Measurements from ENCODE around the gene PKHD1.

PKHD1 gene

DNA sequence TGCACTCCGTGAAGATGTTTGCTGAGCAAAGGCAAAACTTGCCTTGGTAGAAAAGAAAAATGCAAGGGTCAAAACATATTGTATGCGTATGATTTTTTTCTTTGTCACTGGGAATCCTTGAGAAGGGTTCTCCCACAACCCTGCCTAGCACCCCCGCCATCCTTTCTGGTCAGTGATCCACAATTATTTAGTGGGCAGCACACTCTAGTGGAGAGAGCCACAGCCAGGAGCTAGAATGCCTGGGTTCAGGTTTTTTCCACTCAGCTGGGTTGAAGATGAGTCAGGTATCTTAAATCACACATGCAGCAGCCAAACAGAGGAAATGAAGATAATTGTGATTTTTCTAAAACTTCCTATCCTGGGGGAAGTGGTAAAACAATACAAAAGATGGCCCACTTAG, 243.1 kb downstream of the PKHD1 start:
- DNase-seq = no peak

DNA sequence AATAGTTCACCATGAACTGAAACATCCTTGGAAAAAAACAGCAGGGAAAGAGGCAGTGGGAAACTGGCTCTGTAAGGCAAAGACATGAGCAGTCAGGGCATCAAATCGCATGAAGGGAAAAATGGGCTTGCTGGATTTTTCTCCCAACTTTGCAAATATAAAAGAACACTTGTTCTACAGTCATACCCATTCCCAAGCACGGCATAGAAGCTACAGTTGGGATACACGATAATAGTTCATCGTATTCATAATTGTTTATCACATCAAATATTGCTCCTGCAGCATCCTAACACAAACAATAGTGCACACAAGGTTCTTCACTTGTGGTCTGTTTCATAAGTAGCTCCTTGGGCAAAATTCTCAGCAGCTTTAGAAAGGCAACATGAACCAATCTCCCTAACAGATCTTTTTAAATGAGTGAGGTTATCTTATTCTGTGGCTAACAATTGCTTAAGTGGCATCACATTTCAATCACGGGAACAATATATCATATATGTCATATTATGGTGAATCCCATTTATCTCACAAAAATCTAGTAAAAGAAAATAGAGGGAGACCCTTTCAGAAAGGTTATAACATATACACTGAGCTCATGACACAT, 243.9 kb downstream of the PKHD1 start:
- DNase-seq = no peak

DNA sequence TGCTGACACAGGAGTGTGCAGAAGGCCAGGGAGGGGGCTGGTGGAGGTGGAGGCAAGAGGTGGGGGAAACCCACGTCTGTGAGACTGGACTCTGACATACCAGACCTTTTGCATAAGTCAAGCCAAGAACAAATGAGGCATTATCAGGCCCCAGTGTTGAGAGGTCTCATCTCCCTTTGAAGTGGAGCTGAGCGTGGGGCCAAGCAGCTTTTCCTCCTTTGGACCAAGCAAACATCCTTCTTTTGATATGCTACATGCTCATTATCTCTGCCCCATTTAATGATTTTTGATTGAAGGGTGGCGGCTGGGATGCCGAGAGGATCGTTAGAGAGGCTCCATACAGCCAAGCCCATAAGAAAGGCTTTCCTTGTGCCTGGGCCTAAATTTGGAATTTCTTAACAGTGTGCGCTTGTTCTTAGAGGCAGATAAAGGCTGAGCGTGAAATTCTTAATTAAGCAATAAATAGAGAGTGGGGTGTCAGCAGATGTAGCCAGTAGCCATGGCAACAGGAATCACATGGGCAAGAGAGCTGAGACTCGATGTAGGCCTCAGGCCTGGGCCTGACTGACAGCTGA, 244.5 kb downstream of the PKHD1 start:
- DNase-seq = no peak

DNA sequence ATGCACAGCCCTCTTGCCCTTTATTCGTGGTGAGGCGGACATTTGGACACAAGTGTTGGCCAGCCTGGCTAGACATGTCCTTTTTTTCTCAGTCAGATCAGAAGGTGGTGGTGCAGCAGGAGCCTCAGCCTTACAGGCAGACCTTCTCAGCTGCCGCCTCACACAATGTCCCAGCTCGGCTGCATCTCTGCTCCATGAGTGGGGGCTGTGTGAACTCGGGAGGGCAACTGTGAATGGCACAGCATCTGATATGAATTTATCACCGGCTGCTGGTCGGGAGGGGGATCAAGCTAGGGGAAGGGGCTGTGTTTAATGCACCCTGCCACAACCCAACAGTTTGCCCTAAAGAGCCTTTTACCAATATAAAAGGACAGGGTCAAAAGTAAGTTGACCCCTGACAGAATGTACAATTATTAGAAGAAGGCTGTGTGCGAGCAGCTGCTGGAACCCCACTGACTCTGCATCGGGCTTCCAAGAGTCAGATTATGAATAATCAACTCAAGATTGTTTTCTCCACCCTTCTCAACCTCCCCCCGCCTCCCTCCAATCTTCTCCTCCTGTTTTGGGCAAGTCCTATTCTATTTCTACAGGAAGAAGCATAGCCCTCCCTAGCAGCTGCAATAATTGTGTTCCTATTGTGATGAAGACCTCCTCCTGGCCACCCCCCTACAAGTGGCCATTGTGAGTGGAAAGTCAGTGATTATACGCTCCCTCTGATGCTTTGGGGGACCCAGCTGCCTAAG, 245.2 kb downstream of the PKHD1 start:
- no peak for DNase-seq

DNA sequence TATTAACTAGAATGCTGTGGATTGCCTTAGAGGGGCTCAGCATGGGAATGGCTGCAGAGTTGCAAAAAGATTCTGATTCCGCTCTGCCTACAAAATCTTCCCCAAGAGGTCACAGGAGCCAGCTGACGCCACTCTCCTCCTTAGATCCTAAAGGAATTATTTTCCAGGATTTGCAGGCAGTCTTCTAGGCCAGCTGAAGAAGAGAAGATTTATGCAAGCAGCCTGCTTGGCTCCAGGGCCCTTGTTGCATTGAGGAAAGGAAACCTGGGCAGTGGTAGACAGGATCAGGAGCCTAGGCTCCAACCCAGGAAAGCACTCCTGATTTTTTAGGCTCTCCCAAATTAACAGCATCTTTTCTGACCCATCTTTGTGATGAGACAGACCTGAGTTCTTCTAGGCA, 245.8 kb downstream of the PKHD1 start:
- DNase-seq = no peak

DNA sequence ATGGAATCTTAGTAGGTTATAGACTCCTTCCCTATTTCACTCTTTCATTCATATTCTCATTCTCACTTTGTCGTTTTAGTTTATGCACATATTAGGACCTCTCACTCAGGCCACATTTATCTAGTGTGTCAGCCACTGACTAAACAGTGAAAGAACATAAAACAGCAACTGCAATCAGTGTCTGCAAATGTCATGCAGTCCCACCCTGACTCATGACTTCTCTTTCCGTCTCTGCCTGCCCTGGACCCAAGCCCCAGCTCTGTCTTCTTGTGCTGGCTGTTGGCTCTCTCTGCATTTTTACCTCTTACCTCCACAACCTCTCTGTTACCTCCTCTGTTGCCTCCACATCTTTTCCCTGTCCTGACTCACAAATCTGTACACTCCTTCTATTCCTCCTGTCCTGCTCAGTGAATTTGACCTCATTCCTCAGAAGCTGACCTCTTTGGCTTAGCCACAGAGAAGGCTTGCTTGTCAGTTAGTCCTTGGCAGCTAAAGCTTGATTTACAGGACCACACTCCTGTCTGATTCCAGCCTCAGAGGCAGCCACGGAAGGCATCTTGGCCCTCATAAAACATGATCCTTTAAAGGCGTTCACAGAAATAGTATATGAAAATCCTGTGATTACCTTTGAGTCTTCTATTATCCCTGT, 247.6 kb downstream of the PKHD1 start:
- no peak for DNase-seq

DNA sequence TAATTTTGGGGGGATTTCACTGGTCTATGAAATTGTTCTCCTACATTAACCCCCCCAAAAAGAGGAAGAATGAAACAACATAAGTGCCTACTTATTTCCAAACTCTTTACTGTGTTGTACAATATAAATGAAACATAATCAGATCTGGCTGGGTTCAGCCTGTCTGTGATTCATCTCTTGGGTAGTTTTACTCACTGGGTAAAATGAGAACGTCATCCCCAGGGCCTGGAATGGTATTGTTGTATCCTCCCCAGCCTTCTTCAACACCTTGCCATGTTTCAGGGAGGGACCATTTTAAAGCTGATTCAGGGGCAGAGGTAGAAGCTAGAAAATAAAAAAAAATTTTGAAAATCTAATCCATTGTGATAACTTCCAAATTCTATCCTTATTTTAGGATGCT, 256.7 kb downstream of the PKHD1 start:
- DNase-seq = no peak

DNA sequence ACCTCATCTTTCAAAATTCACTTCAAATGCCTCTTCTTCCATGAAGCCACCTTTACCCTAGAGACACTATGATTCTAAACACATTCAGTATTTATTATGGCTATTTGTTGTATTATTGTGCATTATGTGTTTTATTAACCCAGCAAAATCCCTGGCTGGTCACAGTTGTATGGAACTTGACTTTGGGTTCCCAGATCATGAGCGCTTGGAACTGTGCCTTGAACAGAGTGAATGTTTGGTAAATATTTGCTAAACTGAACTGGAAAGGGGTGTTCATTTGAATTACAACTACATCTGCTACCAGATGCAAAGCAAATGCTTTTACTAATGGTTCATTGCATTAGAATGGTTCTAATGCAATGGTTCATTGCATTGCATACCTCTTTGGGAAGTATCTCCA, 259.8 kb downstream of the PKHD1 start:
- DNase-seq = no peak

DNA sequence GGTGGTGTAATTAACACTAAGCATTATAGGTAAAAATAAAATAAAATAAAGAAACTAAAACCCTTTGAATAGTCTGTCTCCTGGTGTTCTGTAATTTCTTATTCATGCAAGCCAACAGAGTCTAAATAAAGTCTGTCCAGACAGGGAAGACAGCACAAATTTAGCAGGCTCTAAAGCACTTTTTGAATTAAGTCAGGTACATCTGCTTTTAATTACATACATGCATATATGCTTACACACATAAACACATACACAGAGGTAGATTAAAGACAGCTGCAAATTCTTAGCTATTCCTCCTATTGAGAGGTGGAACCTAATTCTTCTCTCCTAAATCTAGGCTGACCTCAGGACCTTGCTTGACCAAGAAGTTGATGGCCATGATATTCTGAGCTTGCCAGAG, 262.5 kb downstream of the PKHD1 start:
- no peak for DNase-seq

DNA sequence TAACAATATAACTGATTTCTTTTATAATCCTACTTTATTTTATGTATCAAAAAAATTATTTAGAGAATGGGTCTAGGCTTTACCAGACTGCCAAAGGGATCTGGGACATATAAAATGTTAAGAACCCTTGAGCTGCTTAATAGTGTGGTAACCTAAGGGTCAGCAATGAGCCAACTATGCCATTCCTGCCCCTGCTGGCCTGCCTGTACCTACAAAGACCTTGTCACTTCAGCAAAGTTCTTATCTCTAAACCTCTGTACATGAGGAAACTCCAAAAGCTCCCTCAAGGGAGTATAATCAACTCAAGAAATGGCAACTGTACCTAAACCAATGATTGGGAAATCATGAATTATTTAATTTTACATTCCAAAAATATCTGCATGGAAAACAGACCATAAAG, 266.9 kb downstream of the PKHD1 start:
- no peak for DNase-seq

DNA sequence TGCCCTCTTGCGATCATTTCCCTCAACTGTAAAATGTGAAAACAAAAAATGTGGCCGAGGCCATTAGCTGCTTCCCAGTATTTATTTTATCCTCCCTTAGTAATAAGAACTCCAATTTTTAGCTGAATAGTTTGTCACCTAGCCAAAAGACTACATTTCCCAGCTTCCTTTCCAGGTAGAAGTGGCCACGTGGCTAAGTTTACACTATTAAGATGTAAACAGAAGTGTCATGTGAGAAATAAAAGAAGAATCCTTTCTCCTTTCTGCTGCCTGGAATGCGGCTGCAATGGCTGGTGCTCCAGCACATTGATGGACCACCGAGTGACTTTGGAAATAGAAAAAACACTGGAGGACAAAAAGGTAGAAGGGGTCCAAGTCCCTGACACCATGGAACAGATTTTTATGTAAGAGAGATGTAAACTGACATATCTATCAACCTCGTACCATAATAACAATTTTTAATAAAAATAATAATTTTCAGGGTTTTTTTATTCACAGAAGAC, 268.8 kb downstream of the PKHD1 start:
- no peak for DNase-seq

DNA sequence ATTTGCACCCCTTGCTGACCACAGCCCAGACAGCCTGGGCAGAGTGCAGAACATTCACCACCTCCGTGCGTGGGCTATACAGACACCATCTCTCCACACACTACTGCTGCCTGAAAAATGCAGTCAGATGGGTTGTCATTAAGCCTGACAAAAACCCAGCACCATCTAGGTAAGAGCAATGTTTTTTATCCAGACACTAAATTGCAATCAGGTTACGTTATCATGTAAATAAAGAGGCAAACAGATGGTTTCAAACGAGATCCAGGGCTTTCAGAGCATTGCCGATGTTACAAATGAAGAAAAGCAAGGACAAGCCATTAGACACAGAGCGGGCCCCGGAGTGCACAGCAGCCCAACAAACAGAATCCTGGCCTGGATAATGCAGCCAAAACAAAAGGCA, 269.6 kb downstream of the PKHD1 start:
- no peak for DNase-seq

DNA sequence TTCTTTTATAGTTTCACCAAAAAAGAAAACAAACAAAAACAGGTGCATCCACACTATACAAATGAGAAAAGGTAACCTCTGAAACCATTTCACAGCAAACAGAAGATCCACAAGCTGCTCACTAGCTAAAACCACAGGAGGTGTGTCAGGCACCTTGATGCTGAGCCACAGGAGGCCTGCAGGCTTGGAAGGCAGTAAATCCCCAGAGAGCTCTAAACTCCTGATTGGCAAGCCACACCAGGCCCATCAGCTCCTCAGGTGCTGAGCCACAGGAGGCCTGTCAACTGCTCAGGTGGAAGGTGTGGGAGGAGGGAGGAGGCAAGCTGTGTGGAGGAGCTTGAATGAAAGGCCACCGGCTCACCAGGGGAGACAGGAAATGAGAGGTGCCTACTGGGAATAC, 273.0 kb downstream of the PKHD1 start:
- DNase-seq = no peak

DNA sequence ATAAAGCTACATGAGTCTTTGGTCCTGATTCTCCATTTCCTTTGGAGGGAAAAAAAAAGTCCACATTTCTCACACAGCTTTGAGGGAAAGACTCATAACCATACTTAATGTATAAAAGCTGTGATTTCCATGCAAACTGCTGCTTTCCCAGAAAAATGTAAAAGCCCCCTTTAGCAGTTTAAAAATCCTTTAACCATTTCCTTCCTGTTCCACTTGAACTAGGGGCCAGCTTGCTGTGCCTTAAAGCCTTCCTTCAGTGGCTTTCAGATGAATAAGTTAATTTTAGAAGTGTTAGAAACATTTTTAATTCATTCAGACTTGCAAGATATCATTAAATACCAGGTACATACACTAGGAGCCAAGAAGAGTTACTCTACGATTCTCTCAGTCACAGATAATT, 273.5 kb downstream of the PKHD1 start:
- DNase-seq = no peak

DNA sequence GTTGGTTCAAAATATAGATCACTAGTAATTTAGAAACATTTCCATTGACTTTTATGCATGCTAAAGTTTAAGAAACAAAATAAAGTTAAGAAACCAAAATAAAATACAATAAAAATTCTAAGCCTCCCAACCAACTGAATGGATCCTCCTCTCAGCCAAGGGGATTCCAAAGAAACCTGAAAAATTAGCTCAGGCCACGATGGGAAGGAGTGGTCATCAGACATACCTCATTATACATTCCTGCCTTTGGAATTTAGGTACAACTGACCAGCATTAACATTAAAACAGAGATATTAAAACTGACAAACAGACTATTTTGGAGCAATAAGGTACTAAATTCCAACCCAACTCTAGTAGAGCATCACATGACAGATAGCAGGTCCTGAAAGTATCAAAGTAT, 275.2 kb downstream of the PKHD1 start:
- no peak for DNase-seq

DNA sequence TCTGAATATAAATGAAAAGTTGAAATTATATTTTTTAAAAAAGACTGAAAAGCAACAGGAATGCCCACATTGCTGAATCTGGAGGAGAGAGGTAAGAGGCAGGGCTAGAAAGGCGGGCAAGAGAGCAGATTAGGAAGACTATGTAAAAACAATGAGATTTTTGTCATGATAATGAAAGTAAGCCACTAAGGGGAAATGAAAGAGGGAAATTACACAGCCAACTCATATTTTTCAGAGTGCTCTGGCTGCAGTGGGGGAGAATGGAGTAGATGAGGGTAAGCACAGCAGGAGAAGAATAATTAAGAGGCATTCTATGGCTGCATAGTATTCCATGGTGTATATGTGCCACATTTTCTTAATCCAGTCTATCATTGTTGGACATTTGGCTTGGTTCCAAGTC, 281.9 kb downstream of the PKHD1 start:
- no peak for DNase-seq

DNA sequence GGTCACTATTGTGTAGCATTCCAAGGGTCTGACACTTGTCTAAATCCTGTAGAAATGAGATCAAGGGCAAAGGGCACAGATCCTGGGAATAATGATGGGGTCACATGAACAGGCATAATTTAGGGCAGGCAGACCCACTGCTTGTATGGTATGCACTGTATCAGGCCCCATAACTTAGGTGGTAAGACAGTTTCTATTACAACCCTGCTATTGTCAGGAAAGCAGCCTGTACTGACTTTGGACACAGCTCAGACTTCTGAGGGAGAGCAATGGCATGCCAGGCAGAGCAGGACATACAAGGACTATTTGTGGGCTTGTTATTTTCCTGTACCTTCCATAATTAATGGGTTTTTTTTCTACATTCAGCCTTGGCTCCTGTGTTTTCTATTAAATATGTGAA, 286.8 kb downstream of the PKHD1 start:
- DNase-seq = no peak

DNA sequence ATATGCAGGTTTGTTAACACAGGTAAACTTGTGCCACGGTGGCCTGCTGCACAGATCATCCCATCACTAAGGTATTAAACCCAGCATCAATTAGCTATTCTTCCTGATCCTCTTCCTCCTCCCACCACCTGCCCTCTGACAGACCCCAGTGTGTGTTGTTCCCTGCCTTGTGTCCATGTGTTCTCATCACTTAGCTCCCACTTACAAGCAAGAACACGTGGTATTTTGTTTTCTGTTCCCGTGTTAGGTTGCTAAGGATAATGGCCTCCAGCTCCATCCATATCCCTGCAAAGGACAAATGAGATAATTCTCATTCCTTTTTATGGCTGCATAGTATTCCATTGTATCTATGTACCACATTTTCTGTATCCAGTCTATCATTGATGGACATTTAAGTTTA, 294.0 kb downstream of the PKHD1 start:
- DNase-seq = no peak

DNA sequence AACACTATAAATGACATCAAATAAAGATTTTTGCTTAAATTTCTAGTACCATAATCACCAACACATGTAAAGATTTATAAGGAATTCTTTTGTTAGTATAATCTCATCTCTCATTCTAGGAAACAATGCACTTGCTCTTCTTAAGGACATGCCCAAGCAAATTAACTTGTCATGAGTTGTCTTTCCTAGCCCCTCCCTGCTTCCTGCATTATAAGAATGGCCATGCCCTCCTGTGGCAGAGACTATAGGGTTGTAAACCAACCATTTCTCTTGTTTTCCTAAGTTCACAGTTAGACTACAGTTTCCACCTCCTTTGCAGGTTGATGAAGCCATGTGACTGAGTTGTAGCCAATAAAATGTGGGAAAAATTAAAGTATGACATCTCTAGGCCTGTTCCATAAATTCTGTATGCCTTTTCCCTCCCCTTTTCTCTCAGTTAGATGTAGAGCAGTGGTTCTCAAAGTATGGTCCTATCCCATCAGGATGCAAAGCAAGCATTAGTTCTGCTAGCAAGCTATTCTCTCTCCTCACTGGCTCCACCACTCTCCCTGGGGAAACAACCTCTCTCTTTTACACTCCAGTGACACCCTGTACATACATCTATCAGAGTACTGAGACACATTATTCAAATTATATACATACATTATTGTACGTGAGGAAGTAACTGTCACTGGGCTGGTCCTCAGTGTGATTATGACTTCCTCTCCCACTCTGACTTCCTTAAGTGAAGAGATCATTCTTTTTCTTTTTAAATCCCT, 295.0 kb downstream of the PKHD1 start:
- no peak for DNase-seq

DNA sequence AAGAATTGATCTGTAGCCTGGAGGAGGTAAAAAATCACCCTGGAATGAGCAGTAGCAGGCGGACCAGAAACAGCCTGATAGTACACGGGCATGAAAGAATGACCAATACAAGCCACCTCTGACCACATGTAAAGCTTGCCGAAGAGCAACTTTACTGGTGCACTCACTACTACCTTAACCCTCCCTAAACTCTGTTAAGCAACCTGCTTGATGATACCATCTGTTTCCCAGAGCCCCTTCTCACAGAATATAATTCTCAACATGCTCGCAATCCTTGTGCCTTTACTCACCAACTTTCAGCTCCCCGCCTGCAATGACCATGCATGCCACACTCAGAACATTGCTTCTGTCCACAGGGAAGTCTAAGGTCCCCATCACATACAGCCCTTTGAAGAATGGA, 296.5 kb downstream of the PKHD1 start:
- DNase-seq = no peak

DNA sequence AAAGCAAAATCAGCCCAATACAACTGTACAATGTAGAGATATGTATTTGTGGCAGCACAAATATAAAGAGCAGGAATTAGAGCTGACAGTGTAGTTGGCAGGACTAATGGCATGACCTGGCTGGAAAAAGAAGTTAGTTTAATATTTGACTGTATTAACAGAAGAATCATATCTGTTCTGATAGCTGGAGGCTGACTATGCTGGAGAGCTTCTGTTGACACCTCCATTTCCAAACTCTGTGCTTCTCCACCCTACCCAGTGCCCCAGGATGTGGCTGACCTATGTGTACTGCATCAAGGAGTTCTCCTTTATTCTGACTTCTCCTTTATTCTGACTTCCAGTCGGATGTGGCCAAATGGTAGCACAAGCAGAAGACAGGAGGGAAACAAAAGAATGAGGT, 299.3 kb downstream of the PKHD1 start:
- no peak for DNase-seq

DNA sequence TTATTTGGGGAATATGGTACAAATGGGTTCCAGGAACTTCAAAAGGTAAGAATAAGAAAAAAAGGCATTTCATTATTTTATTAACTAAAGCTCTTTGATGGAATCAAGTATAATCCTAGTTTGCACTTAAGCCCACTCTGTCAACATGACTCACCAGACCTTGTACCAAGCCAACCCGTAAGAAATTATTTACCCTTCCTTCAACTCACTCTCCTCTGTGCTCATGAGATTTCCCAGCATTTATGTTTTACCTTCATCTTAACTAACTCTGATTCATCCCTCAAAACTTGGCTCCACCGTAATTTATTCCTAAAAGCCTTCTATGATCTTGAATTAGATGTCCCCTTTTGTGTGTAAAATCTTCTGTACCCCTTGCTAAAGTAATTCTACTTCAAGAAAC, 308.7 kb downstream of the PKHD1 start:
- no peak for DNase-seq

DNA sequence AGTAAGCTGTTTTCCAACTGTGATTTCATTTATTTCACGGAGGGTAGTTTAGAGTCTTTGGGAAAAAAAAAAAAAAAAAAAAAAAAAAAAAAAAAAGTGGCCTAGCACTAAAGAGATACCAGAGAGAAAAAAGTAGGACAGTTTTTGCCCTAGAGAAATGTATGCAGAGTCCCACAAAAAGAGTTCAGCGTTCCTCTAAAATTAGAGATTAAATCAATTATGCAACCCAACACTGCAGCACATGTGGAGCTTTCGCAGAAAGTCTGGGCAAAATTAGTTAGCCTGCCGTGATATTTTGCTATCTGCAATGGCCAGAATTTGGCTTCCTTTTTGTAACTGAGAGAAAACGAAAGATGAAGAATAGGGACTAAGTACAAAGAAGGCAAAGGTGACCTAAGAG, 309.8 kb downstream of the PKHD1 start:
- DNase-seq = no peak

All from hematopoietic multipotent progenitor cell treated with erythropoietin and hydrocortisone succinate and interleukin-3 and kit ligand, for 4 days (in vitro differentiated cells).